B cell (primary cell): Measurements from ENCODE around the gene SCARB1.

ENCODE experiments used
- CTCF ChIP-seq: fragments of 200-600 bp; IDR thresholded peaks from one replicate; pipeline ENCODE4 v1.8.0; 2022; ENCODE audit warnings: antibody characterized with exemption, mild to moderate bottlenecking
- EZH2 ChIP-seq: IDR thresholded peaks from 2 replicates; pipeline ENCODE4 v1.6.1; 2012; ENCODE audit warnings: borderline replicate concordance, low read depth, mild to moderate bottlenecking, moderate library complexity, low read length; ENCODE audit not compliant: insufficient read depth, poor library complexity, severe bottlenecking

- TF ChIP-seq EZH2 (no peak), CTCF (peak; percentile 56)
Observed at GRCh38 chr12:124764451-124764850, 99.2 kb downstream of the SCARB1 start.
